ENCODE measurements around the gene GPC1.

GPC1 gene

GRCh38 chr2:240458044-240458899 lies 22.8 kb downstream of the GPC1 start:
- DNase-seq: peak; percentile 24

GRCh38 chr2:240458900-240459391 lies 23.5 kb downstream of the GPC1 start:
- DNase-seq: peak; percentile 28

GRCh38 chr2:240459401-240460252 lies 24.2 kb downstream of the GPC1 start:
- DNase-seq: peak; percentile 58

- peak; percentile 25 for DNase-seq
Measured at GRCh38 chr2:240460253-240460711, 24.8 kb downstream of the GPC1 start.

- DNase-seq: peak; percentile 23
Measured at GRCh38 chr2:240460781-240461431, 25.4 kb downstream of the GPC1 start.

- no peak for DNase-seq
Measured at GRCh38 chr2:240461471-240462072, 26.1 kb downstream of the GPC1 start.

- DNase-seq: peak; percentile 26
Measured at GRCh38 chr2:240462073-240462706, 26.7 kb downstream of the GPC1 start.

GRCh38 chr2:240462707-240463273 lies 27.3 kb downstream of the GPC1 start:
- peak; percentile 19 for DNase-seq

GRCh38 chr2:240463274-240463865 lies 27.9 kb downstream of the GPC1 start:
- DNase-seq: peak; percentile 28

GRCh38 chr2:240463866-240464481 lies 28.5 kb downstream of the GPC1 start:
- peak; percentile 22 for DNase-seq

GRCh38 chr2:240464514-240465241 lies 29.2 kb downstream of the GPC1 start:
- no peak for DNase-seq

- peak; percentile 32 for DNase-seq
Measured at GRCh38 chr2:240465268-240465764, 29.9 kb downstream of the GPC1 start.

- peak; percentile 29 for DNase-seq
Measured at GRCh38 chr2:240465765-240466578, 30.5 kb downstream of the GPC1 start.

- peak; percentile 26 for DNase-seq
Measured at GRCh38 chr2:240466579-240467148, 31.2 kb downstream of the GPC1 start.

- peak; percentile 23 for DNase-seq
Measured at GRCh38 chr2:240467149-240467642, 31.7 kb downstream of the GPC1 start.

GRCh38 chr2:240467659-240468302 lies 32.3 kb downstream of the GPC1 start:
- peak; percentile 28 for DNase-seq

Measured in left hindlimb (tissue), 1 donor.